ENCODE measurements around the gene PAIP2B. TPM values are rescaled to one million over a fixed set of nuclear protein-coding genes. Genes with fewer than 3 reads are reported as not detected.

The PAIP2B gene
- polyA plus RNA-seq, 1 of the 3 experiments (the other 2 are of a cell fraction), result 0.20 TPM

DNA sequence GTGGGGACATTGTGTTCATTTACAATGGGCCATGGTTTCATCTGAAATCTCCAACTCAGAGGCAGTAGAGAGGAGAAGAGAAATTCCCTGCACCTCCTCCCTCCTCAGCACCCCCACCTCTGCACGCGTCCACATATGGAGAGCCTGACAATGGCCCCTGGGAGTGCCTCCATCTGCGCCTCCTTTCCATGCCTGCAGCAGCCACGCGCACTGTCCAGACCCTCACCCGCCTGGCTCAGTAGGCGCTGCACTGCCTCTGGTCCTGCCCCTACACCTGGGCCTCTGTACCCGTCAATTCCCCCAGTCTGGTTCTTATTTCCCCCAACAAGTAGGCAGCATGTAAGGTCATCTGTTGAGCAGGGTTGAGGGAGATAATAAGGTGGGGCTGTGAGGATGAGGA is 72.6 kb downstream of the PAIP2B start (continued):
- TF ChIP-seq ELF1 (IDR thresholded peaks at IDR 0.05) (no peak), POLR2AphosphoS5 (IDR thresholded peaks at IDR 0.05; ENCODE audit: low read depth, low read length) (no peak), TAF1 (IDR thresholded peaks at IDR 0.05; ENCODE audit: borderline replicate concordance, low read depth, low read length) (no peak)

- DNase-seq, result peak; percentile 36
- Histone ChIP-seq H3K4me2 (no peak overlapping the region), H3K9ac (no peak overlapping the region), H3K4me3 (ENCODE audit: low read depth in 2 of 2, low read length in 1 of 2) (no peak overlapping the region), H3K27me3 (ENCODE audit: insufficient read depth) (peaks cover 5% of the 10 kb centered on the region; the same call in 1 of the 2 replicates), H4K20me1 (ENCODE audit: insufficient read depth) (no peaks in the 10 kb centered on the region), H3K4me1 (ENCODE audit: control insufficient read depth in 1 of 2, insufficient read depth in 2 of 2, low read depth in 1 of 2, low read length in 1 of 2) (peaks cover 0 to 9% of the 10 kb centered on the region in 2 experiments; a peak in 1 of 4 replicates), H3F3A (replicated peaks; ENCODE audit: insufficient read depth) (peaks cover 5% of the 10 kb centered on the region), H3K9me3 (no peaks in the 10 kb centered on the region), H3K9me2 (no peaks in the 10 kb centered on the region), H3K27ac (ENCODE audit: low read depth in 2 of 2, low read length in 1 of 2) (no peak overlapping the region), H3K79me2 (ENCODE audit: insufficient read depth) (no peaks in the 10 kb centered on the region), H2AFZ (ENCODE audit: low read depth) (no peak overlapping the region), H3K36me3 (replicated peaks in 1 of 2; ENCODE audit: control insufficient read depth in 1 of 2, insufficient read depth in 2 of 2, low read length in 1 of 2) (peaks cover 7 to 22% of the 10 kb centered on the region in 2 experiments)
- CTCF ChIA-PET, result interaction anchor here (0.6 to 3.9 kb wide), 6 partner anchors 38 to 356 kb away, joined by 3 to 39 read pairs (median 4); no protein-coding TSS in a partner anchor
- 63% methylated on average over 7 of the region's 11 CpGs for WGBS (ENCODE audit: low lambda C conversion rate)
- TF ChIP-seq TEAD4 (IDR thresholded peaks at IDR 0.05; ENCODE audit: borderline replicate concordance, insufficient read depth) (no peak), MAX (IDR thresholded peaks at IDR 0.05; ENCODE audit: low read depth) (no peak), YY1 (IDR thresholded peaks at IDR 0.05; ENCODE audit: low read depth) (no peak), ELF1 (IDR thresholded peaks at IDR 0.05) (no peak), TAF1 (IDR thresholded peaks at IDR 0.05; ENCODE audit: borderline replicate concordance, low read depth, low read length) (no peak), FOSL2 (IDR thresholded peaks at IDR 0.05; ENCODE audit: borderline replicate concordance, low read depth) (no peak), MXI1 (IDR thresholded peaks at IDR 0.05; ENCODE audit: low read depth, low read length) (no peak), SIN3A (IDR thresholded peaks at IDR 0.05; ENCODE audit: borderline replicate concordance, low read depth, low read length) (no peak), RCOR1 (IDR thresholded peaks at IDR 0.05; ENCODE audit: low read length) (no peak), POLR2AphosphoS5 (IDR thresholded peaks at IDR 0.05; ENCODE audit: low read depth, low read length) (no peak), GATA2 (CRISPR knock-in tag; IDR thresholded peaks at IDR 0.05) (no peak), RXRA (IDR thresholded peaks at IDR 0.05; ENCODE audit: borderline replicate concordance, low read depth) (no peak), EP300 (IDR thresholded peaks at IDR 0.05; ENCODE audit: borderline replicate concordance in 1 of 2, low read depth in 1 of 2, low read length in 1 of 2) (no peak)
- TF ChIP-seq, protein P1, sequence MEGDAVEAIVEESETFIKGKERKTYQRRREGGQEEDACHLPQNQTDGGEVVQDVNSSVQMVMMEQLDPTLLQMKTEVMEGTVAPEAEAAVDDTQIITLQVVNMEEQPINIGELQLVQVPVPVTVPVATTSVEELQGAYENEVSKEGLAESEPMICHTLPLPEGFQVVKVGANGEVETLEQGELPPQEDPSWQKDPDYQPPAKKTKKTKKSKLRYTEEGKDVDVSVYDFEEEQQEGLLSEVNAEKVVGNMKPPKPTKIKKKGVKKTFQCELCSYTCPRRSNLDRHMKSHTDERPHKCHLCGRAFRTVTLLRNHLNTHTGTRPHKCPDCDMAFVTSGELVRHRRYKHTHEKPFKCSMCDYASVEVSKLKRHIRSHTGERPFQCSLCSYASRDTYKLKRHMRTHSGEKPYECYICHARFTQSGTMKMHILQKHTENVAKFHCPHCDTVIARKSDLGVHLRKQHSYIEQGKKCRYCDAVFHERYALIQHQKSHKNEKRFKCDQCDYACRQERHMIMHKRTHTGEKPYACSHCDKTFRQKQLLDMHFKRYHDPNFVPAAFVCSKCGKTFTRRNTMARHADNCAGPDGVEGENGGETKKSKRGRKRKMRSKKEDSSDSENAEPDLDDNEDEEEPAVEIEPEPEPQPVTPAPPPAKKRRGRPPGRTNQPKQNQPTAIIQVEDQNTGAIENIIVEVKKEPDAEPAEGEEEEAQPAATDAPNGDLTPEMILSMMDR (IDR thresholded peaks at IDR 0.05), result no peak
- TF ChIP-seq, protein P2, sequence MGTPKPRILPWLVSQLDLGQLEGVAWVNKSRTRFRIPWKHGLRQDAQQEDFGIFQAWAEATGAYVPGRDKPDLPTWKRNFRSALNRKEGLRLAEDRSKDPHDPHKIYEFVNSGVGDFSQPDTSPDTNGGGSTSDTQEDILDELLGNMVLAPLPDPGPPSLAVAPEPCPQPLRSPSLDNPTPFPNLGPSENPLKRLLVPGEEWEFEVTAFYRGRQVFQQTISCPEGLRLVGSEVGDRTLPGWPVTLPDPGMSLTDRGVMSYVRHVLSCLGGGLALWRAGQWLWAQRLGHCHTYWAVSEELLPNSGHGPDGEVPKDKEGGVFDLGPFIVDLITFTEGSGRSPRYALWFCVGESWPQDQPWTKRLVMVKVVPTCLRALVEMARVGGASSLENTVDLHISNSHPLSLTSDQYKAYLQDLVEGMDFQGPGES (IDR thresholded peaks at IDR 0.05; ENCODE audit: low read depth, low read length), result no peak
- POLR2A ChIA-PET, result no interaction called here
Observed at GRCh38 chr2:71153585-71154224, 73.2 kb downstream of the PAIP2B start.
